Upper lobe of right lung (tissue), 1 donor: ENCODE measurements around the gene FGFR2. TPM values are rescaled to one million over a fixed set of nuclear protein-coding genes. Genes with fewer than 3 reads are reported as not detected.
"Not testable (repeated sequence)": the region's sequence is repeated elsewhere in the genome, so short reads cannot be mapped to it uniquely, and the experiment has no call there.

Source experiments
- ATAC-seq: fragments of 200-7000 bp; cut with Tn5 transposase; one replicate; pipeline ENCODE4 v1.9.1; 2020; ENCODE audit warnings: mild to moderate bottlenecking, moderate library complexity
- DNase-seq: peaks from one replicate; pipeline ENCODE4 v3.0.0-alpha.2; 2020
- H3K27ac ChIP-seq: fragments of 200-600 bp; one replicate; pipeline ENCODE4 v1.8.0; 2022
- H3K27me3 ChIP-seq: fragments of 200-600 bp; one replicate; pipeline ENCODE4 v1.8.0; 2022; ENCODE audit warnings: mild to moderate bottlenecking
- H3K36me3 ChIP-seq: fragments of 200-600 bp; one replicate; pipeline ENCODE4 v1.8.0; 2022
- H3K4me1 ChIP-seq: fragments of 200-600 bp; one replicate; pipeline ENCODE4 v1.8.0; 2022
- H3K4me3 ChIP-seq: fragments of 200-600 bp; one replicate; pipeline ENCODE4 v1.8.0; 2022; ENCODE audit warnings: mild to moderate bottlenecking
- H3K9me3 ChIP-seq: fragments of 200-600 bp; one replicate; pipeline ENCODE4 v1.8.0; 2022
- CTCF ChIP-seq: fragments of 200-600 bp; IDR thresholded peaks from one replicate; pipeline ENCODE4 v1.8.0; 2022; ENCODE audit warnings: antibody characterized with exemption
- intact Hi-C: fragments of 100-400 bp; cut with DNase I; formaldehyde crosslinking; loops from one replicate; pipeline ENCODE4 v1.11.0; 2022
- total RNA-seq: library from RNA; stranded (reverse); fragmentation: NEBNext Ultra II Directional; extraction: Animal tissue kit (Norgen Biotek cat#: 25700); gene quantifications from one replicate; pipeline ENCODE4 v1.2.1, GENCODE V29; 2021
- donor health status: DM: no; HTN: yes; CAD: no; lungs with severe emphysema.

Gene FGFR2
- total RNA-seq, 1 donor from 2014 or later: 58.7 TPM

- DNase-seq: no peak
- TF ChIP-seq CTCF: no peak
- no peak for ATAC-seq
- no peaks in the 10 kb centered on the region for H3K27me3 ChIP-seq
- H3K36me3 ChIP-seq: no peaks in the 10 kb centered on the region
- intact Hi-C loops: no loop called here
- peaks cover 3% of the 10 kb centered on the region for H3K4me1 ChIP-seq
- H3K9me3 ChIP-seq: no peaks in the 10 kb centered on the region
- H3K27ac ChIP-seq: no peak overlapping the region
- H3K4me3 ChIP-seq: no peak overlapping the region
Observed at GRCh38 chr10:121556918-121557573, 41.2 kb downstream of the FGFR2 start.

- H3K27me3 ChIP-seq: no peaks in the 10 kb centered on the region
- H3K36me3 ChIP-seq: no peaks in the 10 kb centered on the region
- TF ChIP-seq CTCF: no peak
- intact Hi-C loops: no loop called here
- no peak overlapping the region for H3K4me3 ChIP-seq
- no peak overlapping the region for H3K27ac ChIP-seq
- DNase-seq (no peak), ATAC-seq (no peak)
- peaks cover 3% of the 10 kb centered on the region for H3K4me1 ChIP-seq
- H3K9me3 ChIP-seq: no peaks in the 10 kb centered on the region
Observed at GRCh38 chr10:121556455-121556854, 41.8 kb downstream of the FGFR2 start.

GRCh38 chr10:121554916-121555315, 43.3 kb downstream of the FGFR2 start:
- ATAC-seq, DNase-seq, H3K27me3 ChIP-seq, H3K4me1 ChIP-seq, H3K4me3 ChIP-seq, H3K9me3 ChIP-seq, H3K36me3 ChIP-seq, intact Hi-C loops, H3K27ac ChIP-seq: not testable (repeated sequence)

- Histone ChIP-seq H3K9me3 (no peaks in the 10 kb centered on the region), H3K27ac (no peak overlapping the region), H3K27me3 (no peaks in the 10 kb centered on the region), H3K4me1 (peaks cover 3% of the 10 kb centered on the region), H3K4me3 (no peak overlapping the region), H3K36me3 (no peaks in the 10 kb centered on the region)
- DNase-seq (no peak), ATAC-seq (peak; percentile 79)
- no peak for TF ChIP-seq CTCF
- intact Hi-C loops: no loop called here
Observed at GRCh38 chr10:121553511-121554264, 44.6 kb downstream of the FGFR2 start.

- ATAC-seq: no peak
- Histone ChIP-seq H3K9me3 (no peaks in the 10 kb centered on the region), H3K27ac (no peak overlapping the region), H3K27me3 (no peaks in the 10 kb centered on the region), H3K4me1 (peaks cover 3% of the 10 kb centered on the region), H3K36me3 (no peaks in the 10 kb centered on the region), H3K4me3 (no peak overlapping the region)
- intact Hi-C loops: no loop called here
- no peak for DNase-seq
- no peak for TF ChIP-seq CTCF
Observed at GRCh38 chr10:121552746-121553145, 45.5 kb downstream of the FGFR2 start.

- Histone ChIP-seq H3K36me3 (no peaks in the 10 kb centered on the region), H3K4me1 (peaks cover 3% of the 10 kb centered on the region), H3K27me3 (no peaks in the 10 kb centered on the region), H3K4me3 (no peak overlapping the region), H3K9me3 (no peaks in the 10 kb centered on the region), H3K27ac (no peak overlapping the region)
- ATAC-seq (no peak), DNase-seq (no peak)
- intact Hi-C loops: no loop called here
- no peak for TF ChIP-seq CTCF
Observed at GRCh38 chr10:121551210-121551885, 46.9 kb downstream of the FGFR2 start.
